GM12891 (cell line): ENCODE measurements around the gene PCID2.

Source experiments
- POLR2A ChIP-seq: IDR thresholded peaks from 2 replicates; pipeline ENCODE4 v1.6.1; 2011; ENCODE audit warnings: low read depth, low read length, control low read depth
- POLR2AphosphoS5 ChIP-seq: IDR thresholded peaks from 2 replicates; pipeline ENCODE4 v1.6.1; 2011; ENCODE audit warnings: low read depth, low read length, control low read depth
- SPI1 ChIP-seq: IDR thresholded peaks from 2 replicates; pipeline ENCODE4 v1.6.1; 2011; ENCODE audit warnings: low read depth, low read length, control low read depth
- TAF1 ChIP-seq: IDR thresholded peaks from 2 replicates; pipeline ENCODE4 v1.6.1; 2011; ENCODE audit warnings: low read depth, low read length, control low read depth

- TF ChIP-seq POLR2A (no peak), TAF1 (no peak), POLR2AphosphoS5 (no peak), SPI1 (no peak)
Observed at GRCh38 chr13:113160983-113161382, 47.5 kb downstream of the PCID2 start.
